Measurements from ENCODE around the gene BCL3. TPM values are rescaled to one million over a fixed set of nuclear protein-coding genes. Genes with fewer than 3 reads are reported as not detected.

The BCL3 gene, protein sequence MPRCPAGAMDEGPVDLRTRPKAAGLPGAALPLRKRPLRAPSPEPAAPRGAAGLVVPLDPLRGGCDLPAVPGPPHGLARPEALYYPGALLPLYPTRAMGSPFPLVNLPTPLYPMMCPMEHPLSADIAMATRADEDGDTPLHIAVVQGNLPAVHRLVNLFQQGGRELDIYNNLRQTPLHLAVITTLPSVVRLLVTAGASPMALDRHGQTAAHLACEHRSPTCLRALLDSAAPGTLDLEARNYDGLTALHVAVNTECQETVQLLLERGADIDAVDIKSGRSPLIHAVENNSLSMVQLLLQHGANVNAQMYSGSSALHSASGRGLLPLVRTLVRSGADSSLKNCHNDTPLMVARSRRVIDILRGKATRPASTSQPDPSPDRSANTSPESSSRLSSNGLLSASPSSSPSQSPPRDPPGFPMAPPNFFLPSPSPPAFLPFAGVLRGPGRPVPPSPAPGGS
- 36.3 and 44.4 TPM in 2 replicates for total RNA-seq

GRCh38 chr19:44748426-44749254 is at the start of gene BCL3:
Gene BCL3, plus strand, starts transcription at chr19:44748708. Its CDS starts 83 bp downstream, at chr19:44748791.

GRCh38 chr19:44777715-44778347 is 29.3 kb downstream of the BCL3 start, which contains the start of gene CBLC:
Gene CBLC, plus strand, starts transcription at chr19:44777890. Its CDS starts 42 bp downstream, at chr19:44777932.

DNA sequence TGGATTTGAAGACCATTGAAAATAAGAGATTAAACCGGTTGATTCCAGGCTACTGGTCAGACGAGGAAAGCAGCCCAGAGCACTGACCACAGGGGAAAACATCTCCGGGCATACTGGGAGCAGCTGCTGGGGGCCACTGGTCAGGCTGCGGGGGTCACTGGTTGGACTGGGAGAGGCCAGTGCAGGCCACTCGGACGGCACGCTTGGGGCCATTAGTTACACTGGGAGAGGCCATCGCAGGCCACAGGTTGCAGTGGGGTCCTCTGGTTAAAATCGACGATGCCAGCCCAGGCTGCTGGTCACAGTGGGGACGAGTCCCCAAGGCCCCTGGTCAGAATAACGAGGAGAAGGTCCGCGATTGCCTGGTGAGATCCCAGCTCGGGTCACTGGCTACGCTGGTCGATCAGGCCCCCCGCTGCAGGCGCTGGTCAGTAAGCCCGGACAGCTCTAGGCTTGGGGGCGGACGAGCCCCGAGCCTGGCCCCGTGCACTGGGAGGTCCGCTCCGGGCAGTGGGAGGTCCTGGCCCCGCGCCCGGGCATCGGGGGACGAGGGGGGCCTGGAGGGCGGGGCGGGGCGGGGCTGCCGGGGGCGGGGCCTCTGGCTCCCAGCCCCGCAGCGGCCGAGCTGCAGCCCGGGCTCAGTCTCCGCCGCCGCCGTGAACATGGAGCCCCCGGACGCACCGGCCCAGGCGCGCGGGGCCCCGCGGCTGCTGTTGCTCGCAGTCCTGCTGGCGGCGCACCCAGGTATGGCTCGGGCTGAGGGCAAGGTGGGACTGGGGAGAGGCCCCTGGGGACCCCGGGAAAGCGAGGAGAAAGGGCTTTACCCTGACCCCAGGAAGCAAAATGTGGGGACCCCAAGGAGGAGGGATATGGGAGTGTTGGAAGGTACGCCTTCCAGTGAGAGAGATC is 60.2 kb downstream of the BCL3 start, which contains the start of gene BCAM:
BCAM (plus strand) TSS at position 641 of the 909 bp plus-strand sequence; CDS start at position 663, 22 bp downstream.

Other genes with a start within 250 kb of the BCL3 start
- gene ZNF180, start 248.2 kb upstream of the BCL3 start, total RNA-seq: 2.0 and 13.8 TPM in 2 replicates
- not detected in 2 replicates for gene CEACAM20, start 219.0 kb upstream of the BCL3 start, total RNA-seq
- gene IGSF23, start 135.1 kb upstream of the BCL3 start, total RNA-seq: 3.7 TPM in 1 of 2 replicates, not detected in the other
- gene PVR, start 104.8 kb upstream of the BCL3 start, total RNA-seq: 122 and 130 TPM in 2 replicates
- under 0.01 and 0.53 TPM in 2 replicates for gene CEACAM19, start 77.2 kb upstream of the BCL3 start, total RNA-seq
- not detected in 2 replicates for gene CEACAM16, start 49.6 kb upstream of the BCL3 start, total RNA-seq
- gene CBLC, start 29.2 kb downstream of the BCL3 start, total RNA-seq: 0.58 TPM in 1 of 2 replicates, not detected in the other
- gene BCAM, start 60.4 kb downstream of the BCL3 start, total RNA-seq: 19.0 and 25.9 TPM in 2 replicates
- 246 and 247 TPM in 2 replicates for gene NECTIN2, start 97.6 kb downstream of the BCL3 start, total RNA-seq
- 70.3 and 96.9 TPM in 2 replicates for gene TOMM40, start 142.5 kb downstream of the BCL3 start, total RNA-seq
- 11.8 and 21.4 TPM in 2 replicates for gene APOE, start 157.1 kb downstream of the BCL3 start, total RNA-seq
- gene APOC1, start 165.9 kb downstream of the BCL3 start, total RNA-seq: 6.6 and 16.7 TPM in 2 replicates
- gene APOC4, start 193.5 kb downstream of the BCL3 start, total RNA-seq: not detected in 2 replicates
- not detected in 2 replicates for gene APOC2, start 197.3 kb downstream of the BCL3 start, total RNA-seq
- 42.7 and 82.2 TPM in 2 replicates for gene CLPTM1, start 206.7 kb downstream of the BCL3 start, total RNA-seq

Measured in myometrial cell (primary cell).